ENCODE data around the gene ATP8A2.

ATP8A2 gene

DNA sequence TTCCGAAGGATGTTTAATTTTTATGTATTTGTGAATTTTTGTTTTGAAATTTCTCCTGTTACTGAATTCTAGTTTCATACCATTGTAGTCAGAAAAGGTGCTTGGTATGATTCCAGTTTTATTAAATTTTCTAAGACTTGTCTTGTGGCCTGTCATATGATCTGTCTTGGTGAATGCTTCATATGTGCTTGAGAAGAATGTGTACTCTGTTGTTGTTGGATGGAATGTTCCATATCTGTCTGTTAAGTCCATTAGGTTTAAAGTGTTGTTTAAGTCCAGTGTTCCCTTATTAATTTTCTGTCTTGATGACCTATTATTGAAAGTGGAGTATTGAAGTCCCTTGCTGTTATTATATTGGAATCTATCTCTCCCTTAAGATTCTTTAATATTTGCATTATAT lies 273.9 kb downstream of the ATP8A2 start:
- no peak for DNase-seq

DNA sequence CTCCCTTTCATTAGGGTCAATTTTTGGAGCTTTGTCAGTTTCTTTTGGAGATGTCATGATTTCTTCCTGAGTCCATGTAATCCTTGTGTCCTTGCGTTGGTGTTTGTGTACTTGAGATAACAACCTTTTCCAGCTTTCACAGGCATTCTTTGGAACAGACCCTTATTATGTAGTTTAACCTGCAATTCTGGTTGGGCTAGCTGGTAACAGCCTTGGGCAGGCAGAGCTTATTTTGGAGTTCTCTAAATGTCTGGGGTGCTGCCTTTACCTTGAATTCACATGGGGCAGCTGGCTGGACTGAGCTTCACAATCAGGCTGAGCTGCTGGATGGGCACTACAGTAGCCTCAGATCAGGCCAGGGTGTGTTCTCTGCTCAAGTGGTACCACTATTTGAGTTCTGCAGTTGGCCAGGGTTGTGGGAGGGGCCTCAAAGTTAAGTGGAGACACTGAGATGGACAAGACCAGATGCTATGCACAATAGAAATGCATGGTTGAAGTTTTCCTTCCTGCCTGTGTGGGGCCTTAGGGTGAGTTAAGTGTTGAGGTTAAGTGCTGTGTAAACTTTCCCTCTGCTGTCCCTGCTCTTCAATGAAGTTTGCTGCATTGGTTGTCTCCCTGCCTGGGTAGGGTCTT lies 277.3 kb downstream of the ATP8A2 start:
- DNase-seq: no peak

DNA sequence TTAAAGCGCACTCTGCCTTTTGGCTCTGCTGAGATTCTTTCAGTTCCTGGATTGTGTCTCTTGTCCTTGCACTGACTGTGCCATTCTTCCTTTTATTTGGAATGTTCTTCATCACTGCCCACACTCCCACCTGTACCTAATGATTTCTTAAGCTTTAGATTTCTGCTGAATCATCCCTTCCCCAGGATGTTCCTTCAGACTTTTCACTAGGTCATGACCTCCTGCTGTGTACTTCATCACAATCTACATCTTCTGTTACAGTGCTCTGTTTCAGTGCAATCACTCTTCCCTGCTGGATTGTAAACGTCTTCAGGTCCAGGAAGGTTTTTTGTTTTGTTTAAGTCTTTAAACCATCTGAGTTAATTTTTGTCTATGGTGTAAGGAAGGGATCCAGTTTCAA lies 281.0 kb downstream of the ATP8A2 start:
- DNase-seq: no peak

DNA sequence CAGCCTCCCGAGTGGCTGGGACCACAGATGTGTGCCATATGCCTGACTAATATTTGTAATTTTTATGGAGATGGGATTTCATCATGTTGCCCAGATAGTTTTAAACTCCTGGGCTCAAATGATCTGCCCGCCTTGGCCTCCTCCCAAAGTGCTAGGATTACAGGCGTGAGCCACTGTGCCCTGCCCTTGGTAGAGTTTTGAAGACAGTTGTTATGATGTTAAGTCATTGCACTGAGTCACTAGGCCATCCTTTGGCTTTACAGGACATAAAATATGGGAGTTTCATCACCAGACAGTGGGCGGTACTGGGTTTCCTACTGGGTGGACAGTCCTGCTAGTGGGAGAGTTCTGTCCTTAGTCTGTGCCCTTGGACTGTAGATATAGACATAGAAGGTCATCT lies 282.5 kb downstream of the ATP8A2 start:
- DNase-seq: no peak

DNA sequence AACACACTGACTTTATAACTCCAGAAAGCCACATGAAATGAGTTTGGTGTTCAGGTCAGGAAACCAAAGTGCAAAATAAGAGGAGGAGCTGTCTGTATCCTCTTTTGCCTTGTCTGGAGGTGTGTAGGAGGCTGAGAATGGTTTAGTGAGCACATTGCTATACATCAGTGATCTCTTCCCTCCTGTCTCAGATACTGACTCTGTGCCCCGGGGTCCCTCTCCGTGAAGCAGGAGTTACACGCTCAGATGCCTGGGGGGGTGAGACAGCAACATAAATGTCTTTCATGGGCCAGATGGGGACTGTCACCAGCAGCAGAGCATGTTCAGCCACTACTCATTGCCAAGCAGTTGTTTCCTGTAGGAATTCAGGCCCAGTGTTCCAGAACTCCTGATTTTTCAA lies 285.4 kb downstream of the ATP8A2 start:
- no peak for DNase-seq

DNA sequence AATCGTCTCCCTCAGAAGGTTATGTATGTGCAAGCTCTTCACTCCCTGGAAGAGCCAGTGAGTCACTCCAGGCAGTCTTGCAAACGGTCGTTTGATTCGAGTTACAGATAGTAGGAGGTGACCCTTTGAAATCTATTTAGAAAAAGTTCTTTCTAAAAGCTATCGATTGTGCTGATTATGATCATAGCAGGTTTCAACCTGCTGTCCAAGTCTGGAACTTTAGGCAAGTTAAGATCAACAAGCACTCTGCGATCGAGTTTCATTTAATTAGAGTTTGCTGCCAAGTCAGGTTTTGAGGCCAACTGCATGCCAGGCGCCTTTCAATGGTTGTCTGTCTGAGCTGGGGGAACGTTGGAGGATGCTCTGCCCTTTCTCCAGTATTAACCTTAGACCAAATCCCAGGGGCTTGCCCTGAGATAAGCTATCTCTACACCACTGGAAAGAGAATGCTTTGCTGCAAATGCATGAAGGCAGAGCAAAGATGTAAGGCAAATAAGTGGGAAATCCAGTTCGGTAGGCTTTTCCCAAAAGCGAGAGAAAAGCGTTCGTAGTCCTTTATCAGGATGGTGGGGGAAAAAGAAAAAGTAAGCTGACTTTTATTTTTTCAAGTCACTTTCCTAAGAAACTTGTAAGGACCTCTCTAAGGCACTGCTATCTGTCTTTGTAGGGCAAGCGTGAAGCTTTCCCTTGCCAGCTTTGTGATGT lies 287.5 kb downstream of the ATP8A2 start:
- DNase-seq: no peak

DNA sequence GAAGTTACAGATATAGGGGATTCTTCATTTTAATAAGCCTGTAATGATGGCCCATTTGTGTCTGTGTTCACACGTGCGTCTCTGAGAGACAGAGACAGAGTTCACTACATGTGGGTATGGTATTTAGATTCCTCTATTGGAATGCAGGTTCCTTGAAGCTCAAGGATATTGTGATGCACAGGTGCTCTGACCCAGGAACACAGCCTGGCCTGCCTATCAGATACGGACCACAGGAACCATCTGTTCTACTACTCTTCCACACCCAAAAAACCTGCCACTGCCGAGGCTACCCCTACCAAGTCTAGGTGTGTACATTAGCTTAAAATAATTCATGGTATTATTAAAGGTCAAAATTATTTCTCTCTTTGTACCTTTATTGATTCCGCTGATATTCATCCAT lies 289.2 kb downstream of the ATP8A2 start:
- DNase-seq: no peak

DNA sequence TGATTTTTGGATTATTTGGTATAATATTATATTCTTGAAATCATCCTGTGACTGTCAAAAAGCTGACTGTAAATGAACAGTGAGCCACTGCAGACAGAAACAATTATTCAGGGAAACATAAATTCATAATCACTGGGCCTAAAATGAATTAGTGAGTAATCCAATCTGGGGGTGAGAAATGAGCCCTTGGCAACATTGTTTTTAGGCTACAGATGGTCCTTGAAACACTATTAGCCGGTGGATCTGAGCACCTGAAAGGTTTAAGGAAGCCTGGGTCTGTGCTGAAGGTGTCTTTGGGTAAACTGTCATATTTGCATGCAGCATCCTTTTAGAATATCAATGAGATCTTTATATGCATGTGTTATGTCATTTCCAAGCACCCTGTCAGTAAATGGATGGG lies 290.7 kb downstream of the ATP8A2 start:
- no peak for DNase-seq

DNA sequence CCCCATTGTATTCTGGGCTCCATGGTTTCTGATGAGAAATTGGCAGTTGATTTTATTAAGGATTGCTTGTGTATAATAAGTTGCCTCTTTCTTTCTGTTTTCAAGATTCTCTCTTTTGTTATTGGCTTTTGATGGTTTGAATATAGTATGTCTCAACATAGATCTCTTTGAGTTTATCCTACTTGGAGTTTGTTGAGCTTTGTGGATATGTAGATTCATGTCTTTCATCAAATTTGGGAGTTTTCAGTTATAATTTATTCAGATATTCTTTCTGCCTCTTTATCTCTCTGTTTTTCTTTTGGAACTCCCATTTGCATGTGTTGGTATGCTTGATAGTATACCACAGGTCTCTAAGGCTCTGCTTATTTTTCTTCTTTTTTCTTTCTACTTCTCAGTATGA lies 296.6 kb downstream of the ATP8A2 start:
- DNase-seq: no peak

DNA sequence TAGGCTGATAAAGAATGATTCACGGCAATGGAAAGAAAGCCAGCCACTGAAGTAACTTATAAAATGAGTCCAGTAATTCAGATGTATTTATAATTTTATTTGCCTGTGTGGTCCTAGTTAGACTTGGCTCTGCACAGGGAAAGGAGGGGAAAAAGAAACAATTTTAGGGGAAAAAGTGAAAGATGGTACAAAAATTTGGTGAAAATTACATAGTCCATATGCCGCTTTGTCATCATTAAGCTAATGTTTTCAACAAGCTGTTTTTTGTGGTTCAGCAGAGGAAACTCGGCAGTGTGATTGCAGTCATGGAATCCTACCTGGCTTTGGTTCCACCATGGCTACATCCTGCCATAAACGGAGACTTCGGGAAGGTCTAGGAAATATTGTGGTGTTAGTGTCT lies 301.9 kb downstream of the ATP8A2 start:
- DNase-seq: no peak

DNA sequence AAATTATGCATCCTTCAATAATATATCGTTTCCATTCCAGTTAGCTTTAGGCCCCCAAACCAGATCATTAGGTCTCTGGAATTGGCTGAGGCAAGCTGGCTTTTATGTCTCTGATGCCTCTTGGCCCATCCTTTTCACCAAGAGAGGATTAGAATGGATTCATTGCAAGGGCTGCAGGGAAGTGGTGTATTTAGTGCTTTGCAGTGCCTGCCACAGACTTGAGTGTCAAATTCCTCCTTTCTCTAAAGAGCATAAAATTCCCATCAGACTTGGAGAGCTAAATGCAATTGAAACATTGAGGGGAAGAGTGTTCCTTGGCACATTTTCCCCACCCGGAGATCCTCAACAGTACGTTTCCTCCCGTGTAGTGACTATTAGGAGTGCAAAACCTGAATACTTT lies 302.6 kb downstream of the ATP8A2 start:
- DNase-seq: no peak

DNA sequence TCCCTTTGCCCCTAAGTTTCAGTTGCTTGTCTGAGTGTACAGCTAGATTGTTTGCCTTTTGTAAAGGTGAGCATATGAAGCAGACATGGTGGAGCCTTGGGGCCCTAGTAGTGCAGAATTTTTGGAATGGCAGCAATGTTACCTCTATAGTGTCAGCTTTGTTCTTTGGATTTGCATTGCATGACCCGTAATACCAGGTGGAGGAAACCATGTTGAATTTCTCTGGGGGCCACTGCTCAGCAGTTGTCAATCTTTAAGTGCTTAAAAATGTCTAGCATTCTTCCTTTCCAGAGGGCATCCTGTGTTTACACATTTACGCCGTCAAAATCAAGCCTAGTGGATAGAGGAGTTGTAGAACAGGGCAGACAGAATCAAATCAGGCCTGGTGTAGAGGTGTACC lies 303.3 kb downstream of the ATP8A2 start:
- DNase-seq: no peak

DNA sequence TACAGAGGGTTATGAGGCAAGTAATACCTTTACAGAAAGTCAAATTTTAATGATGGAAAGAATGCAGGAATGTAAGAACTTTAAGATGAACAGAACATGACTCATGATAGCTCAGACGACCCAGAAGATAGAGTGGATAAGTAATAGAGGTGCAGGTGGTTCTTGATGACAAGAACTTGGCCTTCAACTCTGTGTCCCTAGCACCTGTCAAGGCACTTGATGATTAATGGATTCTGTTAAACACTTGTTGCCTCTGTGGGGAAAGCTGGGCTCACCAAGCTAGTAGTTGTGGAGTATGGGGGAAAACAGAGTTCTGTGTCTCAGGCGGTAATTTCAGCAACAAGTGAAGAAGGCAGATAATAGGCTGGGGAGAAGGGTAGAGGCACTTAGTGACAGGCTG lies 306.2 kb downstream of the ATP8A2 start:
- DNase-seq: no peak

DNA sequence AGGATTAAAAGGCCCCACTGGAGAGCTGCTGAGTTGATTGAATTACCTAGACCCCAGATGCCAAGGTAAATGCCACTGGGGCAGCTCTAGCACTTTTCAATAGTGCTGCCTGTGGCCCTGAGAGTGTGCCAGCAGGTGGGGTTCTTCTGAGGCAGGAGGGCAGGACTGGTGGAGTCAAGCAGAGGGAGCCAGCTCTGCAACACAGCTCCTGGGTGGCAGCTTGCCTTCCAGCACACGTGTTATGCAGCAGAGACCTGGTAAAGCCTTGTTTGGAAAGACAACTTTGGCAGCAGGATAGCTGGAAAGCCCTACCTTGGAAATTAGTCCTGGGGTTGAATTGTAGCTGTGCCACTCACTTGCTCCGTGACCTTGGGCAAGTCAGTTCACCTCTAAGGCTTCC lies 306.6 kb downstream of the ATP8A2 start:
- DNase-seq: no peak

DNA sequence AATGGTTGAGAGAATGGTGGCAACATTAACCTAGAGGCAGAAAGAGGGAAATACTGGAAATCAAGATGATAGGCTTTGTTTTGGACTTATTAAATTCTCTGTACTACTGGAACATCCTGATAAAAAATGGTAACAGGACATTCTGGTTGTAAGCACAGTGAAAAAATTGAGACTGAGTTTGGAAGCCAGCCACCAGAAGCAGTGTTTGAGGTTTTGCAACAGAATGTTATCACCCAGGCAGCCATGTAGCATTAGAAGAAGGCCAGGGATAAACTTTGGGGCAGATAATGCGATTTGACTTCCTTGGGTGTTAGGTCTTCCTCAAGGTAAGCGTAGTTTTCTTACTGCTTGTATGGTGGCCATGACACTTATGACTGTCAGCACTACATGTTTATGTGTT lies 307.4 kb downstream of the ATP8A2 start:
- DNase-seq: no peak

DNA sequence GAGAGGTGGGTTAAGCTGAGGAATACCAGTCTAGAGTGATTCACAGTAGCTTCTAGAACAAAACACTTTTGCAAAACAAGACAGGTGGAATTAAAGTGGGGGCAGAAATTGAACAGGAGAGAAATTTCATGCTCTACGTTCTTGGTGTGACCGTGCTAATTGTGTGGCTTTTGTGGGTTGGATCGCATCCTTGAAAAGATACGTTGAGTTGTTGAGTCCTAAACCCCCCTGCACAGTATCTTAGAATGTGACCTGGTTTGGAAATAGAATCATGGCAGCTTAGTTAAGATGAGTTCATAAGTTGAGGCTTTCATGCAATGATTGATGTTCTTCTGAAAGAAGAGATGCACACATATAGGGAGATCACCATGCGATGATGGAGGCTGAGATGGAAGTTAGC lies 308.2 kb downstream of the ATP8A2 start:
- no peak for DNase-seq

DNA sequence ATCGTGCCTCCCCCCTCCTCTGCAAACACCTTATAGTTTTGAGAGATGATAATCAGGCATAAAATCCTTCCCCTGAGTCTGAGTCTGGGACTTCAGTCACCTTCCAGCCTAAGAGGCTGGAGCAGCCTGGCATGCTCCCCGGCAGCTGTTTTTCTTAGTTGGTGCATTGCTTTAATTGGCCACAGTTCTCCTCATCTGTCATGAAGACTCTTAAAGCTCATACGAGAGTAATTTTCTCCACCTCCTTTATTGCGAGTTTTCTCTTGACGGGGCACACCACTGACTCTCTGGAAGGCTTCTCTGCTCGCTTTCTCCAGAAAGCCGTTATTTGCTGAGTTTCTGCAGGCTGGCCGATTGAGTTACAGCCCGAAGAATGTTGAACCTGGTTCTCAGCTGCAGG lies 310.5 kb downstream of the ATP8A2 start:
- no peak for DNase-seq

DNA sequence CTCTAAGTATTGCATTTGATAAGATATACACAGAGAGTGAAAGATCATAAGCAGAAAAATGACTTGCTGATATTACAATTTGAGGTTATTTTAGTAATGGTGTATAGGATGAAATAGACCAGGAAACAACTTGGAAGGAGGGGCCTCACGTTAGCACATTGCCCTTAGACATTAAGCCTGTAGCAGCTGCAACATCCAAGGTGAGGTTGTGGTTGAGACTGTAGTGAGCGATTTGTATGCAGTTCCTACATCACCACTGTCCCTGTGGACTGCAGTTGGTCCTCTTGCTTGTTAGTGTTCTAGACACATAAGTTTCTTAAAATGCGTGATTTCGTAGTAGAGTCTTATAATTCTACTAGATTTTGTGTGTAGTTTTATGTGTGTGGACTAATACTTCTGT lies 311.3 kb downstream of the ATP8A2 start:
- DNase-seq: no peak

DNA sequence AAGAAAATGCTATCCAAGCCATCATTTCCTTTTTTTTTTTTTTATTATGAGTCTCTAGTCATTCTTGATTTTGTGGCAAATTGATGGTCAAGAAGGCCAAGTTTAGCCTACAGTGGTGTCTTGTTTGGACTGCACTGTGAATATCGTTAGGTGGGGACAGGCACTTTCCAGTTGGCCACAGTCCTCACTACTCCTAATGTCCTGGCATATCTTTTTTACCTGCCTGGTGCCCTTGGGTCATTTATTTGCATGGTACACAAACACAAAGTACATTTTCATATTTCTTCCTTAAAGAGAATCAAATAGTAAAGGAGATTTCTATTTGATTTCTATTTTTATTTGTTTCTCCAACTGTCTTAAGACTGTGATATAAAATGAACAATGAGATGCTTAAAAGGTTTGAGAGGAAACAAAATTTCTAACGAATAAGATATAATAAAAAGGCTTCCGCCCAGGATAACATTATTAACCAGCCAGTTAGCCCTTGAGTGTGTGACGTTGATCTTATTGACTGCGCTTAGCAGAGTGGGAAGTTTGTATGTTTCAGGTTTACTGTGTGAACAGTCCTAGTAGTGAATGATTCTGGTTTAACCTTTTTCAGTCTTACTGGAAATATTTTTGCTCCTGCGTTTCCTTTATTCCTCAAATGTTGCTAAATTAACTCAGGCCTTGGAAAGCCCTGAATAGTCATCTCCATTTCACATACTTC lies 312.0 kb downstream of the ATP8A2 start:
- no peak for DNase-seq

DNA sequence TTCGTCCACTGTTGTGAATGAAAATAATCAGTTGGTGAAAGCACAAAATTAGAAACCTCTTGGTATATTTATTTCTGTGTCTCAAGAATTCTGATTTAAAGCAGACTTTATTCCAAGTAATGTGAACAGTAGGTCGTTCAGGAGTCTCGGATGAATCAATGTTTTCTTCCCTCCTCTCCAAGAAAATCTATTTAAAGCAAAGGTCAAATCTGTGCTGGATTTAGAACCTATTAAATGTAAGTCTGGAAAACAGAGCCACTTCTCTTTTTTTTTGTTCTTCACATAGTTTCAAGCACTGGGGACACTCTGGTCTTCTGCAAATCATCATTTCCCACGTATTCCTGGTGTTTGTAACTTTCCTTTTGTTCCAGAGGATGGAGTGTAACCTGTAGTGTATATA lies 312.7 kb downstream of the ATP8A2 start:
- no peak for DNase-seq

DNA sequence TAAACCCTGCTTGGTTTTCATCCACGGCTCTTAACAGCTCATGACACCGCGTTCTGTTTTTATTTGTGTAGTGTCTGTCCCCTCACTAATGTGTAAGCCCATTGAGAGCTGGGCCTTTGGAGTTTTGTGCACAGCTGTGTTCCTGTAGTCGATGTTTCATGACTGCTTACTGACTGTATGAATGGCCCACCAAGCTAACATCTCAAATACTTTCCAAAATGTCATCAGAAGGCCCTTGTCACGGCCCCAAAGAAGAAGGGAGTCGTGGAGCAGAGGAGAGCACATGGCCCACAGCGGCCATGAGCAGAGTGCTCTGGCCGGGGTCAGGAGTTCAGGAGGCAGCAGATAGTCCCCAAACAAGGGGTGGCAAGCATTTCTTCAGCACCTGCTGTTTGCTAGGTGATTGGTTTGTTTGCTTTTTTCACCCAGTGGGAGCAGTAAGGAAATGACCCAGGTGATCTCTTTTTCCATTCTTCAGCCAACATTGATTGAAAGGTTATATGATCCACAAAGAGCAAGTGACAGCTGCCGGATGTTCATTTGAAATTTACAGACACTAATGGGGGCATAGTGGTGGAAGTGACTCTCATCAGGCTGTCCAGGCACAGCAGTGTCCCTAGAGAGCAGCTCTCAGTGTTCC lies 315.2 kb downstream of the ATP8A2 start:
- no peak for DNase-seq

DNA sequence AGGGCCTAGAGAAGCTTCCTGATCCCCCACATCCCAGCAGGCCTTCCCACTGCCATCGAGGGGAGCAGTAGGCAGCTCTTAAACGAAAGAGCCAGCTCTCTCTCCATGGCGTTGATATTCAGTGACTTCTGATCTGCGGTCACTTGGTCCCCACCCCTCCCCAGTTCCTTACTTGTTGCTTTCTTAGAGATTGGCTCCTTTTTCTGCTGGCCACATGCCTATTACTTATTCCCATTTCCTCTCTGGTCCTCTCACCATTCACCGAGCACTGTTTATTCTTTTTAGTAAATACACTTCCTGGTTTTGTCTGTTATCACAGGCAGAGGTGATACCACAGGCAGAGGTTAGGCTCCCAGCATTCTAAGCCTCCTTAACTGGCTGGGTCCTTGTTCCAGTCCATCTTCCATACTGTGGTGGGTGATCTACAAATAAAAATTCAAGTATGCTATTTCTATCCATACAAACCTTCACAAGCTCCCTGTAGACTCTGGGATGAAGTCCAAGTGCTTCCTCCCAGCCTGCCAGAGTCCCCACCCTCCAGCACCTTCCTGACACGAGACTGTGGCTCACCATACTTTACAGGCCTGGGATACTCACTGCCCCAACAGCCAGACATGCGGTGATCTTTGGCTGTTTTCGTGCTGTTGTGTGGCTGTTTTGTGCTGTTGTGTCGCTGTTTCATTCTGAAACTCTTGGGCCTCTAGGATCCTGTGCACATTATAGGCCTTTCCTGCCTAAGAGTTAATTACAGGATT lies 315.9 kb downstream of the ATP8A2 start:
- no peak for DNase-seq

DNA sequence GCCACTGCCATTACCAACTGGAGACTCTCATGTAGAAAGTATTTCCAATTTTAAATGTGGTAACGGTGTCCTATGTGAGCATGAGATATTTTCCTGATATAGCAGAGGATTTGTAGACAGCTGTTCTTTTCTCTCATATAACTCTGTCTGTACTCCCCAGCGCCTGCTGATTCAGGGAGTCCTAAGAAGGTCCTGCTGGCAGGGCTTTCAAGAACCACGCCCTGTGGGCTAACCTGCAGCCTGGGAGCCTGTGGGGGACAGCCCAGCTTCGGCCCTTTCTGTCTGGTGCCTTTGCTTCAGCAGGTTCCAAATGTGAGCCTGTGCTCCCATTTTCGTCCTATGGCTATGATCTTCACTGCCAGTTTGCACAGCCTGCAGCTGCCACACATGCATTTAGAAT lies 316.8 kb downstream of the ATP8A2 start:
- DNase-seq: no peak

All from stimulated activated CD4-positive, alpha-beta T cell treated with anti-CD3 and anti-CD28 coated beads, Interleukin-15, amount 100 ng/mL, for 24 hours (primary cell).